ENCODE measurements around the gene CRTC2.

Gene CRTC2

GRCh38 chr1:153963850-153964331 is 5.5 kb upstream of the CRTC2 start:
- DNase-seq (ENCODE audit: low spot score) = no peak
- in situ Hi-C loops (cut with MboI; ENCODE audit: low sequenced_read_pairs, unreplicated experiment) = no loop called here

DNA sequence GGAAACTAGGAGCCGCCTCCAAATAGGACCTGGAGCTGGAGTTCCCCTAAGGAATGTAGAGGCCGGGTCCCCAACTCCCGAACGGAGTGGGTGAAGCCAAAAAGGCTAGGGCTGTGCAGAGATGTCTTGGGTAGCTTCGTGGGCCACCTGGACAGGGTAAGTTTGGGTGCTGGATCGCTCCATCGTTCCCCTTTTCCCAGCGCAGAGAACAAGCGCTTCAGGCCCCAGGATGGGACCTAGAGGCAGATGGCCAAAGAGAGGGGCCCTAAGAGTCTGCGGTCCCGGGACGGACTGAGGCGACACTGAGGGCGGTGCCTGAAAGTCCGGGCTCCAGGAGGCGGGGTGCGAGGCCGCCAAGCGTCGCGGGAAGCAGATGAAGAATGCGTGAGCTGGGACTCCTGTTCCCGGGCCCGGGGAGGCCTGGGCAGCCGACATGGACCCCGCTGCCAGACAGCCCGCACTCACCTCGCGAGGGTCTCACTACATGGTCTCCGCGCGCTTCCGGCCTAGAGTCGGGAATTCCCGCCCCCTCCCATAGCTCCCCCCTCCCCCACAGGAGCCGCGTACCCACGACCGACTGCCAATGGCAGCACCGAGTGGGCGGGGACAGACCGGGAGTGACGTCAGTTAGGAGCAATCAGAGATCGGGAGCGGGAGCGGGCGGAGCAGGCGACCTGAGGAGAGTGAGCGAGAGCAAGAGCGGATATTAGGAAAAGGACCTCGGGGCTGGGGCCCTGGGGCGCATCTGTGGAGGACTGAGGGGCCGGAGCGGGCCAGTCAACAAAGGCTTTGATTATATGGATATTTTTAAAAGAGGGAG is 4.8 kb upstream of the CRTC2 start, which contains the start of gene SLC39A1:
TSS of gene SLC39A1 (minus strand) at position 508 of the 820 bp plus-strand sequence. CDS start 822 bp downstream, outside the sequence.
- in situ Hi-C loops (cut with MboI; ENCODE audit: low sequenced_read_pairs, unreplicated experiment) = no loop called here
- TF ChIP-seq, protein P1, sequence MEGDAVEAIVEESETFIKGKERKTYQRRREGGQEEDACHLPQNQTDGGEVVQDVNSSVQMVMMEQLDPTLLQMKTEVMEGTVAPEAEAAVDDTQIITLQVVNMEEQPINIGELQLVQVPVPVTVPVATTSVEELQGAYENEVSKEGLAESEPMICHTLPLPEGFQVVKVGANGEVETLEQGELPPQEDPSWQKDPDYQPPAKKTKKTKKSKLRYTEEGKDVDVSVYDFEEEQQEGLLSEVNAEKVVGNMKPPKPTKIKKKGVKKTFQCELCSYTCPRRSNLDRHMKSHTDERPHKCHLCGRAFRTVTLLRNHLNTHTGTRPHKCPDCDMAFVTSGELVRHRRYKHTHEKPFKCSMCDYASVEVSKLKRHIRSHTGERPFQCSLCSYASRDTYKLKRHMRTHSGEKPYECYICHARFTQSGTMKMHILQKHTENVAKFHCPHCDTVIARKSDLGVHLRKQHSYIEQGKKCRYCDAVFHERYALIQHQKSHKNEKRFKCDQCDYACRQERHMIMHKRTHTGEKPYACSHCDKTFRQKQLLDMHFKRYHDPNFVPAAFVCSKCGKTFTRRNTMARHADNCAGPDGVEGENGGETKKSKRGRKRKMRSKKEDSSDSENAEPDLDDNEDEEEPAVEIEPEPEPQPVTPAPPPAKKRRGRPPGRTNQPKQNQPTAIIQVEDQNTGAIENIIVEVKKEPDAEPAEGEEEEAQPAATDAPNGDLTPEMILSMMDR (IDR thresholded peaks at IDR 0.05; ENCODE audit: borderline replicate concordance, control extremely low read depth, extremely low read depth, insufficient read depth, missing control alignments) = no peak
- peak; percentile 93 for DNase-seq (ENCODE audit: low spot score)

More at GRCh38 chr1:153963850-153964331, 5.5 kb upstream of the CRTC2 start:
- TF ChIP-seq, protein P1 (IDR thresholded peaks at IDR 0.05; ENCODE audit: borderline replicate concordance, control extremely low read depth, extremely low read depth, insufficient read depth, missing control alignments) = no peak

- TF ChIP-seq, protein P1 (IDR thresholded peaks at IDR 0.05; ENCODE audit: borderline replicate concordance, control extremely low read depth, extremely low read depth, insufficient read depth, missing control alignments) = peak; percentile 24
- DNase-seq (ENCODE audit: low spot score) = no peak
- in situ Hi-C loops (cut with MboI; ENCODE audit: low sequenced_read_pairs, unreplicated experiment) = no loop called here
Observed at GRCh38 chr1:153962088-153963029, 3.9 kb upstream of the CRTC2 start.

- DNase-seq (ENCODE audit: low spot score) = no peak
- in situ Hi-C loops (cut with MboI; ENCODE audit: low sequenced_read_pairs, unreplicated experiment) = no loop called here
- TF ChIP-seq, protein P1 (IDR thresholded peaks at IDR 0.05; ENCODE audit: borderline replicate concordance, control extremely low read depth, extremely low read depth, insufficient read depth, missing control alignments) = no peak
Observed at GRCh38 chr1:153961421-153961820, 3.0 kb upstream of the CRTC2 start.

DNA sequence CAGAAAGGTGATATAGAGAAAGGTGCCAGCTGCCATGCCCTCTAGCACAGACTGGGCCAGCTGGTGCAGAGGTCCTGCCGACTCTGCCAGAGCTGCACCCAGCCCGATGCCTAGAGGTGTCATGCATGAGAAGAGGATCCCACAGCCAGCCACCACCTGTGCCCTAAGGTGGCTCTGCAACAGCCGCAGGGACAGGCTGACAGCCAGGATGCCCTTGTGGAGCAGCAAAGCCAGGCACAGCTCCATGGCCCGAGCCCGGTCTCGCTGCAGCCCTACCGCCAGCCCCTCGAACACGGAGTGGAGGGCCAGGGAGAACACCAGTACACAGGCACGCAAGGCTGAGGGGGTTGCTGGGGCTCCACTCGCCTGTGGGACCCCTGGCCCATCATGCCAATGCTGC is 1.8 kb upstream of the CRTC2 start:
- no peak for DNase-seq (ENCODE audit: low spot score)
- in situ Hi-C loops (cut with MboI; ENCODE audit: low sequenced_read_pairs, unreplicated experiment) = no loop called here
- TF ChIP-seq, protein P1 (IDR thresholded peaks at IDR 0.05; ENCODE audit: borderline replicate concordance, control extremely low read depth, extremely low read depth, insufficient read depth, missing control alignments) = no peak

DNA sequence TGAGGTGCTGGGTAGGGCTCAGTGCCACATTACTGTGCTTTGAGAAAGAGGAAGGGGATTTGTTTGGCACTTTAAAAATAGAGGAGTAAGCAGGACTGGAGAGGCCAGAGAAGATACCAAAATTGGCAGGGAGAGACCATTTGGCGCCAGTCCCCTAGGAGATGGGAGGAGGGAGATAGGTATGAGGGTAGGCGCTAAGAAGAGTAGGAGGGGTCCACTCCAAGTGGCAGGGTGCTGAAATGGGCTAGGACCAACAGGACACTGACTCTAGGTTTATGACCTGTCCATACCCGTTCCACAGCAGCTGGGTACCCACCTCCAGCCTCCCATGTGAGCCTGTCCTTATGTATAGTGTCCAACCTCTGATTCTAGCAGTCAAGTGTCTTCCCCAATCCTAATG is 1.0 kb upstream of the CRTC2 start:
- TF ChIP-seq, protein P1 (IDR thresholded peaks at IDR 0.05; ENCODE audit: borderline replicate concordance, control extremely low read depth, extremely low read depth, insufficient read depth, missing control alignments) = no peak
- in situ Hi-C loops (cut with MboI; ENCODE audit: low sequenced_read_pairs, unreplicated experiment) = no loop called here
- no peak for DNase-seq (ENCODE audit: low spot score)

All from GM13976 (cell line).